LHCN-M2 (cell line): ENCODE data around the gene KNSTRN. TPM values are rescaled to one million over a fixed set of nuclear protein-coding genes. Genes with fewer than 3 reads are reported as not detected.

ENCODE experiments used
- DNase-seq: peaks from one replicate; pipeline ENCODE4 v3.0.0-alpha.2; 2012; ENCODE audit warnings: low read depth
- total RNA-seq: library from RNA; depleted of rRNA; stranded (reverse); fragments of >200 nt; gene quantifications from 2 replicates; pipeline ENCODE4 v1.2.3, GENCODE V29; 2014

KNSTRN gene
- total RNA-seq, 1 experiment from 2014 or later, result 121 TPM

GRCh38 chr15:40365624-40366456, 16.7 kb upstream of the KNSTRN start:
- DNase-seq, result no peak

GRCh38 chr15:40366457-40367370, 15.8 kb upstream of the KNSTRN start:
- DNase-seq, result no peak

- DNase-seq, result no peak
These were observed 15.2 kb upstream of the KNSTRN start for GRCh38 chr15:40367371-40367685.

- DNase-seq, result peak; percentile 87
These were observed 14.6 kb upstream of the KNSTRN start for GRCh38 chr15:40367686-40368611.

GRCh38 chr15:40368719-40369473, 13.6 kb upstream of the KNSTRN start:
- DNase-seq, result no peak

GRCh38 chr15:40369474-40369869, 13.0 kb upstream of the KNSTRN start:
- DNase-seq, result no peak

- no peak for DNase-seq
These were observed 12.6 kb upstream of the KNSTRN start for GRCh38 chr15:40369971-40370370.

- no peak for DNase-seq
These were observed 9.5 kb upstream of the KNSTRN start for GRCh38 chr15:40372981-40373380.

- no peak for DNase-seq
These were observed 4.9 kb upstream of the KNSTRN start for GRCh38 chr15:40377606-40378005.

GRCh38 chr15:40379374-40379773, 3.1 kb upstream of the KNSTRN start:
- DNase-seq, result no peak

GRCh38 chr15:40379853-40380252, 2.7 kb upstream of the KNSTRN start:
- peak; percentile 99 for DNase-seq

- DNase-seq, result no peak
These were observed 1.9 kb upstream of the KNSTRN start for GRCh38 chr15:40380636-40381035.

- DNase-seq, result no peak
These were observed 547 bp upstream of the KNSTRN start for GRCh38 chr15:40381818-40382529.

GRCh38 chr15:40386480-40386879, 4.0 kb downstream of the KNSTRN start:
- no peak for DNase-seq

- DNase-seq, result no peak
These were observed 6.7 kb downstream of the KNSTRN start for GRCh38 chr15:40388941-40389823.

GRCh38 chr15:40389824-40390595, 7.5 kb downstream of the KNSTRN start:
- DNase-seq, result no peak

- DNase-seq, result no peak
These were observed 10.7 kb downstream of the KNSTRN start for GRCh38 chr15:40392986-40393948.
